RWPE1 (cell line): ENCODE measurements around the gene RGPD4.

Experiments
- CTCF ChIA-PET: fragments of 350-600 bp; sonication (Branson Sonifier 250); formaldehyde crosslinking; extraction: SDS; loops from one replicate; lab custom pipeline; 2021; lab: Yijun Ruan, JAX
- POLR2A ChIA-PET: fragments of 400-600 bp; formaldehyde crosslinking; extraction: SDS; loops from one replicate; lab custom pipeline; 2020; ENCODE audit warnings: antibody characterized with exemption; ENCODE audit not compliant: low non-redundant PET; lab: Yijun Ruan, JAX
- DNase-seq: peaks from one replicate; pipeline ENCODE4 v3.0.0; 2012; ENCODE audit warnings: low spot score
- H3K27ac ChIP-seq: fragments of 450-650 bp; 2 replicates; pipeline ENCODE4 v1.5.1; 2017
- TF ChIP-seq, protein P1 (sequence below): fragments of 450-650 bp; conservative IDR thresholded peaks from 2 replicates; pipeline ENCODE4 v1.5.1; 2017; ENCODE audit warnings: low read depth, mild to moderate bottlenecking

The RGPD4 gene

DNA sequence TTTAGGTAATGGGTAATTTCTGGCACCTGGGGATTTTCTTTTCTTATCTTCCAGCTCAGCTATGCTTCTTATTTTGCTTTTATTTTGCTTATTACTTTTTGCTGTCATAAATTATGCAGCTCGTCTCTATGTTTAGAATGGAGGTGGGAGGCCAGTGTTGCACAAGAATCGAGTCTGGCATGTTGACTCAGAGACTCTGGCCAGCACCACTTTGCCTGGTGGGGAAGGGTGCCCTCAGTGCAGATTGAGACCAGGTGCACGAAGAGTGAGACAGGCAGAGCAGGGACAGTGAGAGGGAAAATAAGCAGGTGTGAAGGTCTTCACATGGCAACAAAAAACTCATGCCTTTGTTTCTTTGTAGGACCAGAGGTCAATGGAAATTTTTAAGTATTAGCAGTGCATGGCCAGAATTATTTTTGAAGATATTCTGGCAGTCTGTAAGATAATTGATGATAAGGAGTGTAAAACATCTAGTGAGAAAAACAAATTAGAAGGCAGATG, 100.4 kb downstream of the RGPD4 start:
- DNase-seq, result no peak
- POLR2A ChIA-PET, result no interaction called here
- no peak overlapping the region for H3K27ac ChIP-seq
- CTCF ChIA-PET, result interaction anchor here (0.6 kb wide), 2 partner anchors 257 to 1096 kb away, joined by 3 read pairs; no protein-coding TSS in a partner anchor
- TF ChIP-seq, protein P1, sequence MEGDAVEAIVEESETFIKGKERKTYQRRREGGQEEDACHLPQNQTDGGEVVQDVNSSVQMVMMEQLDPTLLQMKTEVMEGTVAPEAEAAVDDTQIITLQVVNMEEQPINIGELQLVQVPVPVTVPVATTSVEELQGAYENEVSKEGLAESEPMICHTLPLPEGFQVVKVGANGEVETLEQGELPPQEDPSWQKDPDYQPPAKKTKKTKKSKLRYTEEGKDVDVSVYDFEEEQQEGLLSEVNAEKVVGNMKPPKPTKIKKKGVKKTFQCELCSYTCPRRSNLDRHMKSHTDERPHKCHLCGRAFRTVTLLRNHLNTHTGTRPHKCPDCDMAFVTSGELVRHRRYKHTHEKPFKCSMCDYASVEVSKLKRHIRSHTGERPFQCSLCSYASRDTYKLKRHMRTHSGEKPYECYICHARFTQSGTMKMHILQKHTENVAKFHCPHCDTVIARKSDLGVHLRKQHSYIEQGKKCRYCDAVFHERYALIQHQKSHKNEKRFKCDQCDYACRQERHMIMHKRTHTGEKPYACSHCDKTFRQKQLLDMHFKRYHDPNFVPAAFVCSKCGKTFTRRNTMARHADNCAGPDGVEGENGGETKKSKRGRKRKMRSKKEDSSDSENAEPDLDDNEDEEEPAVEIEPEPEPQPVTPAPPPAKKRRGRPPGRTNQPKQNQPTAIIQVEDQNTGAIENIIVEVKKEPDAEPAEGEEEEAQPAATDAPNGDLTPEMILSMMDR, result no peak

DNA sequence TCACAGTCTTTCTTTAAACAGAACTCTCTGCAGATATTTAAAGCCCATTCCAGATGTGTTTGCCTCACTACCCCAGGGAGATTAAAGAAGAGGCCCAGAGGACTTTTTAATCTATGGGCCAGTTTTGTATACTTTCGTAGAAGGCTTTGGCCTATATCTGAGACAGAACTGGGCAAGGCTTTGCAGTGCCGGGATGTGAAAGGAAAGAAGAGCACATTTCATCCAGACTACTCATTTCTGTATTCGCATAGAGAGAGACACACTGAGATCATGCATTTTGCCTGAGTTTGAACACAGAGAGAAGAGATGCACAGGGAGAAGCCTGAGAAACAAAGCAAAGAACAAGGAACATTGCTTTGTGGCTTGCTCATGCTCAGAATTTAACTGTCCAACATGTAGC, 104.7 kb downstream of the RGPD4 start:
- DNase-seq, result no peak
- no peak overlapping the region for H3K27ac ChIP-seq
- TF ChIP-seq, protein P1, result no peak
- CTCF ChIA-PET, result no interaction called here
- POLR2A ChIA-PET, result no interaction called here

GRCh38 chr2:107932488-107932887, 105.8 kb downstream of the RGPD4 start:
- H3K27ac ChIP-seq, result no peak overlapping the region
- peak; percentile 8 for DNase-seq
- ChIA-PET CTCF (no interaction called here), POLR2A (no interaction called here)
- TF ChIP-seq, protein P1, result no peak

GRCh38 chr2:107932979-107933378, 106.3 kb downstream of the RGPD4 start:
- no peak overlapping the region for H3K27ac ChIP-seq
- ChIA-PET POLR2A (no interaction called here), CTCF (no interaction called here)
- no peak for DNase-seq
- TF ChIP-seq, protein P1, result peak; percentile 27

DNA sequence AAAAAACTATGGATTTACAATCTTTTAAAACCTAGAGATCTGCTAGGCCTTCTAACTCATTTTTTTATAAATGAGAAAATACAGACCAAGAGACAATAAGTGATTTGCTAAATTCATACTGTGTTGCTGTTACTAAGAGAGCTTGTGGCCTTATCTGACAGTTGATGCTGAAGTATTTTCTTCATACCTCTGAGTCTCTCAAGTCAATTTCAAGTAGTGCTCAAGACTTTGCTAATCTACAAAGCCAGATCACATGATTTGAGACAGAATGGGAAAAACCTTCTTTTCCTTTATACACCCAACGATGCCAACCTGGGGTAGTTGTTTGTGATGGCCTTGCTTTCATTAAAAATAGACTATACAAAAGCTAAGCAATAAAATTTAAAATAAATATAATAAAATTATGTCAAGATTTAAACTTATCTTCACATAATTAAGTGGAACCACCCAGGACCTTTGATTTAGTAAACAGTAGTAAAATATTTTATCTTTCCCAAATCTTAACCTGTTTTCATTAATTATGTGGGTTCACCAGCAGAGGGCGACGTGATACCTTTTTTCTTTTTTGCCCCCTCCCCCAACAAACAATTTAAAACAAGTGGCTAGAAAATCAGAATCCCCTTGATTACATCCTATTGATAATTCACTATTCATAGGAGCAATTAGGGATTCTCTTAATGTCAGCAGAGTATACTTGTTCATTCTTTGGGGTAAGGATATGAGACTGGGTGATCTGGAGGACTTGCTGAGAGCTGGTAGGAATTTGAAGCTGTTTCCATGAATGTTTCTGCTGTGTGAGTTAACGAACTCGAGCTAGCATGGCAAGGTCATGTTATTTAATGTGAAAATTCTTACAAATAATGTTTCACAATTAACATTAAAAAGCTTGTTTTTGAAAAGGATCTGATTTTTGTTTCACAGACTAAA, 110.0 kb downstream of the RGPD4 start:
- POLR2A ChIA-PET, result no interaction called here
- no peak overlapping the region for H3K27ac ChIP-seq
- TF ChIP-seq, protein P1, result peak; percentile 20; the same call in 1 of the 2 replicates
- peak; percentile 9 for DNase-seq
- CTCF ChIA-PET, result interaction anchor here (0.6 to 1.0 kb wide), 2 partner anchors 258 to 1298 kb away, joined by 3 read pairs; no protein-coding TSS in a partner anchor
